ENCODE results near the gene TBL1X. TPM values are rescaled to one million over a fixed set of nuclear protein-coding genes. Genes with fewer than 3 reads are reported as not detected.

TBL1X gene
- total RNA-seq, 4 donors from 2014 or later: 32.9 to 42.9 (median 33.4) TPM

DNA sequence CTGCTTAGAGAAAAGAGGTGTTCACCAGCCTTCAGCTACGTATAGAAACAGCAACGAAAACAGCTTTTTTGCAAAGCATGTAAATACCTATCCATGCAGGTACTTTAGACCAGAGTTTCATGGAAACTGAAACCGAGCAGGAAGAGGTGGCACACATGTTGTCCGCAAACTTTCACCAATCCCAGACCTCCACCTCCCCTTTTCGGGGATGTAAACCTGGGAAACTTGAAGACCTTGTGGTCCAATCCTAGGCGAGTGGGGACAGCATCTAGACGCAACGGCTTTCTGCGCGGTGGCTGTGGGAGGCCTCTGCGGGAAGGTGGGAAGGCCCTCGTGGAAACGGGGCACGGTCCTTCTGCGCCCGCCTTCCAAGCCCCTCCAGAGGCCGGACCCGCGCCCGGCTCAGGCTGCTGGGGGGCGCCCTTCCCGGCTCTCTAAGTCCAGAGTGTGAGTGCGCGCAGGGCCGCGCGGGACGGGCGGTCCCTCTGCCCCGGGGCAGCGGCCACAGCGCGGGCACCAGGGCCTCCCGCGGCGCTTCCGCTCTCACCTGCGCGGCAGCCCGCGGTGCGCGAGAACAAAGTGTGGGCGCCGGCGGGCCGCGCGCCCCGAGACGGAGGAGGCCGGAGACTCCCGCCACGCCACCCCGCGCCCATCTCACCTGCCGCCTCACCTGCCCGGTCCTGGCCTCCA is 320.5 kb downstream of the TBL1X start:
- intact Hi-C loops (cut with DNase I): loop anchor here (10.0 kb wide), 1 partner anchor 339 kb away; no protein-coding TSS in a partner anchor
- peaks cover 9 to 13% of the 10 kb centered on the region in 2 donors for H3K4me1 ChIP-seq
- DNase-seq: peak in 1 of 2 donors; percentile 1
- H3K4me3 ChIP-seq (replicated peaks in 1 of 3): peak overlapping the region in 1 of 3 donors; percentile 37
- no peaks in the 10 kb centered on the region for H3K27me3 ChIP-seq
- 57 to 100% methylated on average over 1 to 5 of the region's 58 CpGs for WGBS, 2 donors
- H3K36me3 ChIP-seq: no peaks in the 10 kb centered on the region
- TF ChIP-seq POLR2A (IDR thresholded peaks at IDR 0.05): no peak
- TF ChIP-seq CTCF (IDR thresholded peaks at IDR 0.05): no peak
- no peaks in the 10 kb centered on the region for H3K9me3 ChIP-seq
- no peak overlapping the region for H3K27ac ChIP-seq

GRCh38 chrX:9785944-9786797 is 321.3 kb downstream of the TBL1X start, which contains the start of gene SHROOM2:
TSS of gene SHROOM2 (plus strand) at chrX:9786429. CDS start at chrX:9786546, 117 bp downstream.
- Histone ChIP-seq H3K4me1 (peaks cover 9 to 13% of the 10 kb centered on the region in 2 donors), H3K9me3 (no peaks in the 10 kb centered on the region), H3K36me3 (no peaks in the 10 kb centered on the region), H3K27me3 (no peaks in the 10 kb centered on the region), H3K4me3 (replicated peaks in 1 of 3) (peak within 1 kb of the TSS in 1 of 3 donors; percentile 37), H3K27ac (no peak within 1 kb of the TSS)
- DNase-seq: peak; percentile 45 to 47
- no CpG with 5 or more reads among the region's 132 CpGs for WGBS, 2 donors
- TF ChIP-seq POLR2A (IDR thresholded peaks at IDR 0.05) (peak in 1 of 2 donors; percentile 31), CTCF (IDR thresholded peaks at IDR 0.05) (no peak)
- intact Hi-C loops (cut with DNase I): loop anchor here (10.0 kb wide), 1 partner anchor 339 kb away; no protein-coding TSS in a partner anchor

GRCh38 chrX:9786798-9787635 is 322.2 kb downstream of the TBL1X start:
- Histone ChIP-seq H3K9me3 (no peaks in the 10 kb centered on the region), H3K4me1 (peaks cover 9 to 13% of the 10 kb centered on the region in 2 donors), H3K27ac (no peak overlapping the region), H3K4me3 (replicated peaks in 1 of 3) (peak overlapping the region in 1 of 3 donors; percentile 37), H3K36me3 (no peaks in the 10 kb centered on the region), H3K27me3 (no peaks in the 10 kb centered on the region)
- TF ChIP-seq POLR2A (IDR thresholded peaks at IDR 0.05) (no peak), CTCF (IDR thresholded peaks at IDR 0.05) (no peak)
- DNase-seq: peak; percentile 35 to 46
- intact Hi-C loops (cut with DNase I): loop anchor here (10.0 kb wide), 1 partner anchor 338 kb away; no protein-coding TSS in a partner anchor
- 22 to 24% methylated on average over 7 to 14 of the region's 45 CpGs for WGBS, 2 donors

DNA sequence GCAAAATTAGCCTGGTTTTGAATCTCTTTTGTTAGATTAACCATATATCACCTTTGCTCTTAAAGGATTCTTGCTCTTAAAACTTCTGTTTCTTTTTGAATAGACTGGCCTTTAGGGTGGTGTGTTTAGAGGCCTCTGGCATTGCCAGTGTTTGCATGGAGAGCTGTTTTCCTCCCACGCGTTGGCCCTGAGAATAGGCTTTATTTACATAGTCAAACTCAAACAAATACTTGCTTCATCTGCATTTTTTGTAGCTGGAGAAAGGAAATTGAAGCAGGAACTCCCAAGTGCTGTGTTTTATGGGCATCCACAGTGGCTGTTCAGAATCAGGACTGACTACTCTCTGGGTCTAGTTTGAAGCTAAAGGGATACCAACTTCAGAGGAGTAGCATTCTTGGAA is 324.1 kb downstream of the TBL1X start:
- H3K4me3 ChIP-seq (replicated peaks in 1 of 3): no peak overlapping the region
- peaks cover 9 to 13% of the 10 kb centered on the region in 2 donors for H3K4me1 ChIP-seq
- intact Hi-C loops (cut with DNase I): loop anchor here (10.0 kb wide), 1 partner anchor 336 kb away; no protein-coding TSS in a partner anchor
- no peak overlapping the region for H3K27ac ChIP-seq
- H3K36me3 ChIP-seq: no peaks in the 10 kb centered on the region
- H3K9me3 ChIP-seq: no peaks in the 10 kb centered on the region
- peak; percentile 49 to 65 for DNase-seq
- no peaks in the 10 kb centered on the region for H3K27me3 ChIP-seq
- 8 to 52% methylated on average over 2 of the region's 2 CpGs for WGBS, 2 donors
- TF ChIP-seq POLR2A (IDR thresholded peaks at IDR 0.05) (no peak), CTCF (IDR thresholded peaks at IDR 0.05) (no peak)
